ENCODE measurements around the gene LRRC15.

GRCh38 chr3:194382892-194383223 is 13.3 kb upstream of the LRRC15 start:
- TF ChIP-seq CTCF (conservative IDR thresholded peaks at IDR 0.05) (no peak), EZH2 (IDR thresholded peaks at IDR 0.05; ENCODE audit: low read depth) (no peak)

All from PC-9 (cell line).